GM18907 (cell line): Measurements from ENCODE around the gene TOLLIP.

Experiments used
- ATAC-seq: cut with Tn5 transposase; IDR thresholded peaks from one replicate; pipeline ENCODE4 v1.9.1; 2021; ENCODE audit warnings: mild to moderate bottlenecking, moderate library complexity; ENCODE audit not compliant: unreplicated experiment

Gene TOLLIP

DNA sequence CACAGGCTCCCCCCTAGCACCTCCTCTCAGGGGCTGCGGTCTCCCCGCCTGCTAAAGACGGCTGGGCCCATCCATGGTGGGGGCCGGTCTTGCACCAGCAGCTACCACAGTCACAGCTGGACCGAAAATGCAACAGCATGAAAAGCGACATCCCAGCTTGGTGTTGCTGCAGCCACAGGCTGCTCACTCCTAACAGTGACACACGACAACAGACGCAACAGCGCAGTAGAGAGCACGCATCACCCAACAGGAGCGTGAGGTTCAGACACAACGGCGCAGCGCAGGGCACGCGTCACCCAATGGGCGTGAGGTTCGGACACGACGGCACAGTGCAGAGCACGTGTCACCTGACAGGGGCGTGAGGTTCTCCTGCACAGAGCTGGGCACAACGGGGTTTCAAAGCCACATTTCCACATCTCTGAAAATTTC lies 24.1 kb downstream of the TOLLIP start:
- no peak for ATAC-seq

DNA sequence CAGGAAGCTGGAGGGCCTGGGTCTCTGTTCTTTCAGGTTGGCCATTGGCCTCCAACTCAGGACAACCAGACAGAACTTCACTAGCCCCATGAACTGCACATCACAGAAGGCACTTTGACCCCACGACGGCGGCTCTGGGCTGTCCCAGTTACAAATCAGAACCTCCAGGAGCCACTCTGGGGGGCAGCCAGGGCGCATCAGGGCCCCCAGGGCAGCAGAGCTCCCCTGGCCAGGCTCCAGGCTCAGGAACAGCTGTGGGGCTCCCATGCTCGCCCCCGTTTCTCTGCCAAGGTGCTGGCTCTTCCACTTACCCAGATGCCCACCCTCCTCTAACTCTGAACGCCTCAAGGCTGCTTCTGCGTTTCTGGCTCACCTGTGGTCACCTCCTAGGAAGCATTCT lies 25.5 kb downstream of the TOLLIP start:
- ATAC-seq, result no peak

DNA sequence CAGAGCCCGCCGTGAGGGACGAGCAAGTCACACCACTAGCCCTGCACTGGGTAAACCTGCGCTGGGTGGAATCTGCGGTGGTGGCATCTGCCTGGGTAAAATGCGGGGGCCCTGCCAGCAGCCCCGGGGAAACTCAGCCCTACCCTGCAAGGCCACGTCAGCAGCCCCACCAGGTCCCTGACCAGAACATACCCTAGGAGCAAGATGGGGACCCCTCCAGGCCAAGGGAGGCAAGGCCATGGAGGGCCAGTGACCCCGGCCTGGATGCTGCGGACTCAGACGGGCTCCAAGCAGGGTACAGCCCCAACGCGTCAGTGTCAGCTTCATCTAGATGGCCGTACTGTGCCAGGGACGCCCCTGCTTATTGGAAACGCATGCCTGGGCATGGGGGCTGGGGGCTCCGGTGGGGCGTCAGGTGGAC lies 26.3 kb downstream of the TOLLIP start:
- no peak for ATAC-seq

DNA sequence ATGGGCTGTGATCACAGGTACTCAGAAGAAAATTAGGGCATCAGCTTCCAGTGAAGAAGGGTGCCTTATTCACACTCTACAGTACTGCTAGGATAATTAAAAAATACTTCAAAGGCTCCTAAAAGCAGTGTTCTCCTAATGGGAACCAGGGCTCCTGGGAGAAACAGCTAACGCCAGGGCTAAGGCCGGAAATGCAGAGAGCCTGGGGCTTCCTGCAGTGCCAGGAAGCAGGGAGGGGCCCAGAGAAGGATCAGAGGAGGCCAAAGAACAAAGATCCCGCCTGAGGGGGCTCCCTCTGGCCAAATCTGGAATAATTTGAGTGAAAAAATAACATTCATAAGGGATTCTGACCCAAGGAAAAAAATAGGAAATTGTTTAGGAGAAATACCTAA lies 27.5 kb downstream of the TOLLIP start:
- no peak for ATAC-seq

DNA sequence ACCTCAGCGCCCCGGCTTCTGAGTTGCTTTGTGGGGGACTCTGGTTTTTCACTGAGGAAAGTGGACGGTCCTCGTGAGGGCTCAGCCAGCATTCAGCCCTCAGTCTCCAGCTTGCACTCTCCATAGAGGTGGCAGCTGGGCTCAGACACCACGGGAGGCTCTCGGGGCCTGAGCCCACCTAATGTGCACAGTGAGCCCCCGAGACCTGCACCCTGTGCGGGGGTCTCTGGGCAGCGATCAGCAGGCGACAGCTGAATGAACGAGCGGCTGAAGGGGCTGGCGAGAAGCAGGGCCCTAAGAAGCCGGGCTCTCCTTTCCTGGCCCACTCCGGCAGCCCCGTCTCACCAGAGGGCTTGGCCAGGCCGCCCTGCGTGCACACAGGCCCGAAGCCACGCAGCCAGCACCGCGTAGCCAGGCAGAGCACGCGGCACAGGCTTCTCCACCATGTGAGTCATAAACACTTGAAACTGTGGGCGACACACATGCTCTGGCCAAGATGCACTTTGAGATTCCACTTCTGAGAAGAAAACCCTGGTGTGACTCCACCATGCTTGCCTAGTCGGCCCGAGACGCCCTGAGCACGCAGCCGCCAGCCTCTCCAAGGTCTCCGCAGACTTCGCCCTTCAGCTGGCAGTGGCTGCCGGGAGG lies 28.0 kb downstream of the TOLLIP start:
- no peak for ATAC-seq

DNA sequence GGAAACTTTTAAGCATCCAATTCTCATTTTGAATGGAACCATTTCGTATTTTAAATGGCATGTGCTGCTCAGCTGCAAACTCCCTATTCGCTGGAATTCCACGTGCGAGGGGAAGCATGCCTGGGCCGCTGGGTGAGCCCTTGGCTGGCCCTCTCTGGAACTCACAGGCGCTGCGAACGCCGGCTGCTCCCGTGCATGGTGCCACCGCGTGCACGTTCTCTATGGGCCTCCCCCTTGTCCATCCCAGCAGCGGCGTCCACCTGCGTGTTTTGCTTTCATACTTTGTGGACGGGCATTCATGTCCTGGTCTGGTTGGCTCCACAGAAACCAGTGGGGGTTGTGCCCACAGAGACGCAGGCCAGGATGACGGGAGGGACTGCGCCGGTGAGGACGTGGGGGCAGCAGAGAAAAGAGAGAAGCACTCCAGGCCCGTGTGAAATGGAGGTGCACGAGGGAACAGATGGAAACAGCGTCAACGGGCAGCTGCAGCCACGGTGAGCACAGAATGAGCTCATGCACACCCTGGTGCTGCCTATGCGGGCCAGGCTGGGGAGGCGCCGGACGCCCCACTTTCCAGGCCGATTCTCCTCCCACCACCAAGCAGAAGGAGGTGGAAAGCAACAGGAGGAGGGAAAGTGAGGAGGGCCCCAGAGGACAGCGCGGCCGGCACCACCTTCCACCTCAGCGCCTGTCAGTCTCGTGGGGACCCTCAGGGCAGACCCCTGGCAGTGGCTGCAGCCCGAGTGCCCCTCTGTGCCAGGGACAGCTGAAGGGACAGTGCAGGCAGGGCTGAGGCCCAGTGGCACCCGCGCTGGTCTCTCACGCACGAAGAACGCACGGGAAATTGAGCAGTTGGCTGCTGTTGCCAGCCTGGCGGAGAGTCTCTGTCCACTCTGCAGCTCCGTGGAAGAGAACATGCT lies 29.1 kb downstream of the TOLLIP start:
- no peak for ATAC-seq

DNA sequence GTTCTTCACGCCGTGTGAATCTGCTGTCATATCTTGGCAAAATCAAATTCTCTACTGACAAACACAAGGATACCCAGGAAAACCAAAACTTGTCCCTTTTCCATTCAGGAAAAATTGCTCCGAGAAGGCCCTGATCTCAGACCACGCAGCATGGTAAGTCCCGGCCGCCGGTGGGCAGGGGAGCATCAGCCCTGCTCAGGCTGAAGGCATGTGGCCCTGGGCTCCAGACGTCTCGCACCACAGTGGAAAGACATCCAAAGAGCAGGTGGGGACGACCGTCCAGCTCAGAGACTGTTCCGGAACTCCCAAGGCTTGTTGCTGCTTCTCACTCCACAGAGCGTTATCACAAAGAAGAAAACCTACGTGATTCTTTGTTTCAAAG lies 29.8 kb downstream of the TOLLIP start:
- no peak for ATAC-seq

DNA sequence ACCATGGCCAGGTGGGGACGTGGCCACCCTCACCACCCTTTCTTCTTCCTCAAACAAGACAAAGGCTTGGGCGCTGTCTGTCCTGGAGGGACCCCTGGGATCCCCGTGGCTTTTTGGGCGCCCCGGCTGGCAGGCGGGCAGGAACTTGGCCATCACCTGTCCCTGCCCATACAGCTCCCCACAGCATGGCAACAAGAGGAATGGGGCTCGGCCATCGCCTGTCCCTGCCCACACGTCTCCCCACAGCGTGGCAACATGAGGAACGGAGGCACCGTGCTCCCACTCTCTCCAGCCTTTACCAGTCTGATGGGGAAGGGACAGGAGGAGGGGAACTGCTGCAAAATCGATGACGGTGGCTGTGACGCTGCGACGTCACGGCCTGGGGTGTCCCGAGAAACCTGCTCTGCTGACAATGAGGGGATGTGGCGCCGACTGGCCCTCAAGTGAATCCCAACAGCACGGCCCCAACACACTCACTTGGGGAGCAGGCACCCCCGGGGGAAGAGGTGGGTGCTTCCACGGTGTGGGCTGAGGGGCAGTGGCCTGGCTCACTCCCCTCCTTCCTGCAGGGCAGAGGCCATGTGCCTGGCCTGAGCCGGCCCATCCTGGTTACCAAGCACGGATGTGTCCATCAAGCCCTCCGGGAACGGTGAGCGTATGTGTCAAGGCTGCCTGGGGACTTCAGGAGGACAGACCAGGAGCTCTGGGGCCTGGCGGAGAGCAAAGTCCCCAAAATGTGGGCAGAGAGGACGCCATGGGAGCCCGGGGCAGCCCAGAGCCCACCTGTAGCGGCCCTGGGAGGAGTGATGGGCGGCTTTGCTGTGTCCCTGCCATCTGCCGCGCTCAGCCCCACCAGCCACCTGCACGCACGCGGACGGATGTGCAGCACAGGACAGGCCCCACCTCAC lies 30.4 kb downstream of the TOLLIP start:
- ATAC-seq, result no peak

DNA sequence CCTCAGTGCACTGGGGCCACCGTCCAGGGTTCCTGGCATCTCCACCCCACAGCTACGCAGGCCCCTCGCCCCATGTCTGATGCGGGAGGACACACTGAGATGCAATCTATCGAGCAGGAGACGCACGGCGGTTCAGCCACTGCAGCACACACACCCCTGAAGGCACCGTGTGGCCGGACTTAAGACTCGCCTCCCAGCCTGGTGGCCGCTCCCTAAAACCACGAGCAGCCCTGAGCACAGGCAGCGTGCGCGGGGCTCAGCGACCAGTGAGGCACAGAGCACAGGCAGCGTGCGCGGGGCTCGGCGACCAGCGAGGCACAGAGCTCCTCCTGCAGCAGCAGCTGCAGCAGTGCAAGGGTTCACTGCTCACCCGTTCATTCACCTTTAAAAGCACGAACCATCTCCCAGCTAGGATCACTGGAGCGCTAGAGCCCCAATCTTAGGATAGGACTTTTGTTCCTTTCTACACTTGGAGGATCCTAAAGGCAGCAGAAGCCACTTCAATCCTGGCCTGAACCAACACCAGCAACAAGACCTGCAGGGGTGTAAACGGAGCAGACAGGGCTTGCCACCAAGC lies 31.4 kb downstream of the TOLLIP start:
- ATAC-seq, result no peak

DNA sequence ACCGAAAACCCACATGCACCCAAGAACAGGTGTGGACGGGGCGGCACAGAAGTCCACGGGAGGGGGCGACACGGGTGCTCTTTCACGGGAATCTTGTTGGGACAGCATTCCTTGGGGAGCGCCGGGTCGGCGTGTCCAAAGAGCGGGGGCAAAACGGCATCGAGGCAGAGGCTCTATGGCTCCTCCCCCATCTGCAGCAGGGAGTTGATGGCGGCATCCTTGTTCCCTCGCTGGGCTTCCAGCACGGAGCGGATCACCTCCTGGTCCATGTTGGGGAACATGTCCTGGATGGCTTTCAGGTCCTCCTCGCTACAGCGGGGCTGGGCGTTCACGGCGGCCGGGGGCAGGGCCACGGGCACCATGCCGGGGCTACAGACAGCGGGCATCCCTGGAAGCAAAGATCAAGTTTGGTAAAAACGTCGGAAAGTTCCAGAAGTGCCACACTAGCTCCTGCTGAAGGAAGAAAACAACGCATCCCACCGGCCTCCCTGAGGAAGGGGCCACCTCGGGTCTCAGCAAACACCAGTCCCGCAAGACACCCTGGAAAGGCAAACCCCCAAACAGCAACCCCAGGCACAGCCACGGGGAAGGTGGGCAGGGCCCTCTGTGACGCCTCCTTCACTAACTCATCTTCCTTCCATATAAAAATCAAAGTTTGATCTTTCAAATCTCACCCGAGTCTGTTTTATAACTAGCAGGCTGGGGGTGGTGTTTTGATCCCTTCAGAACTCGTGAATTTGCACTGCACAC lies 32.4 kb downstream of the TOLLIP start:
- no peak for ATAC-seq

DNA sequence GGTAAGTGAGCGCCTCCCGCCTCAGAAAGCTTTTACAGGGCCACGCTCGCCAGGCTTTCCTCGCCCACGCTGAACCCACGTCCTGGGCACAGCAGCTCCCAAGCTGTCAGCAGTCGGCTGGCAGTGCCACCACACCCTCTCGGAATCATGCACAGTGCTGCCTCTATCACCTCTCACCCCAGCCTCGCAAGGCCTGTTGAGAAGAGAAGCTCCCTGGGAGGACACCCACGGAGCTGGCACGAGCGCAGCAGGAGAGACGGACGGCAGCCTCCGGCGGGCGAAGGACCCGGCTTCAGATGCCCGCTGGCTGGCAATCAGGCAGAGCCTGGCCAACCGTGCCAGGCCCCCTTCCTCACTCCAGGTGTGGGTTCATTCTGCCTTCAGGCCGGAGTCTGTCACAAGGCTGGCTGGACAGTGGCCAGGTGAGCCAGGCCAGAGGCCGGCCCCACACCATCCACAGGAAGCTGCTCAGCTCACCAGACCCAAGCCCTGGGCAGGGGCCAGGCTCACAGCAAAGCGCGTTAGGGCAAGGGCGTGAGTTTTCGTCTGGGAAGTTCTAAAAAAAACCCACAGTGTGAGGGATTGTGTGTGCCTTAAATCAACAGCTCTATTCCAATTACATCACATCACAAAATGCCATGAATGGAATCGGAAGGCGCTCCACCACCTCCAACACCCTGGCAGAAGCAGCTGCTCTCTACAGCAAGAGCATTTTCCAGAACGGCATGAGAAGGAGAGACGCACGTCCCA lies 33.2 kb downstream of the TOLLIP start:
- no peak for ATAC-seq

DNA sequence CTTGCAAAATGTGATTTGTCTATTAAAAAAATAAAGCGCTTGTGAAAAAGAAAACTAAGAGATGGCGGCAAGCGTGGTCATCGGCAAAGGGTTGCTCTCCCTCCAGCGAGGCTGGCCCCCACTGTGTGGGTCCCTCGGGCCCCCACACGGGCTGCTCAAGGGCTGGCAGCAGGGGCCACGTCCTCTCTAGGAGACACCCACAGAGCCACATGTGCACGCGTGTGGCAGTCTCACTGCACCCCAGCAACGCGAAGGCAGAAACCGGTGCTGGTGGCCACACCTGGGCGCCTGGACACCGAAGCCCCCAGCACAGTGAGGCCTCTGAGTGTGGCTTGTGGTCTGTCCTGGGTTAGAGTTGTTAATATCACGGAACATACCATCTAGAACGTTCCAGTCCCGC lies 34.4 kb downstream of the TOLLIP start:
- no peak for ATAC-seq

DNA sequence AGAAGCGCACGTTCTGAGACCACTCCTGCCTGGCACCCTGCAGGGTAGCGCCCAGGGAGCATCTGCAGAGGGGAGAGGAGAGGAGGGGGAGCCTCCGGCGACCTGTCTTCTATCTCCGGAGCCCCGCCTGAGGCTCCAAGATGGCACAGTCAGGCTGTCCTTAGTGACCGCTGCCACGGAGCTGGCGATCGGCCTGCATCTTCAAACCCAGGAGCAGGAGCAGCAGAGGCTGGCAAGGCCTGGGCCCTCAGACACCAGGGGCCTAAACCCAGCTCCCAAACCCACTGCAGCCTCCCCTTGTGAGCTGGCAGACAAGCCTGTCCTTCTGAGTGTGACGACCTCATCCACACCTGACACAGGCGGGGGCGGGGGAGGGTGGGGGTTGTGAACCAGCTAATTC lies 34.9 kb downstream of the TOLLIP start:
- ATAC-seq, result no peak

DNA sequence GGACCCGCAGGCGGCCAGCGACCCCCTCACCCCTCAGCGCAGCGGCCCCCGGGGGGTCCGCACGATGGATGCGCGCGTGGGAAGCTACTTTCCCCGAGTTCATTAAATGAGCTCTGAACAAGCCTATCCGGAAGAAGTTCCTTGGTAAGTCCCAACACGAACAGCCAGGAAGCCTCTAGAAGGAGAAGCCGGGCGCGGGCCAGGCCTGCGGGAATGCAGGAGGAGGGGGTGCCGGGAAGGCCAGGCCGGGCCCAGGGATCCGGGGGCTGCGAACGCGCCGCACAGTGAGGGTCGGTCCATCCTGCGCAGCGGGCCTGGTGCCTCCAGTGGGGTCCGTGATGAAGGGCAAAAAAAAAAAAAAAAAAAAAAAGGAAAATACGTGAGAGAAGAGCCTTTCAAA lies 36.9 kb downstream of the TOLLIP start:
- no peak for ATAC-seq

DNA sequence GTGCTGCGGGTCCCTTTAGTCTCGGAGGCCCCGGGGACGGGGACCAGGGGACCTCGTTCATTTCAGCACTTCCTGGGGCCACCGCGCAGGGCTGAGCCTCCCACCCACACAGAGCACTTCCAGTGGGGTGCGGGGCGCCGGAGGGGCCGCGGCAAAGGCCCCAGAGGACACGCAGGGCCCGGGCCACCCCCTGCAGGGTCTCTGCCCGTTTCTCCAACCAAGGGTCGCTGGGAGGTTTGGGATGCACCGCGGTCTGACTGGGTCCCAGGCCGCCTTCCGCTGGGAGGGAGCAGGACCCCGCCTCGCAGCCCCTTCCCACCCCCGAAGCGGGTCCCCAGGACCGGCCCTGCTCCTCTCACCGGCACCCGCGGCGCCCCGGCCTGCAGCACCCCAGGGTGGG lies 37.5 kb downstream of the TOLLIP start:
- no peak for ATAC-seq

DNA sequence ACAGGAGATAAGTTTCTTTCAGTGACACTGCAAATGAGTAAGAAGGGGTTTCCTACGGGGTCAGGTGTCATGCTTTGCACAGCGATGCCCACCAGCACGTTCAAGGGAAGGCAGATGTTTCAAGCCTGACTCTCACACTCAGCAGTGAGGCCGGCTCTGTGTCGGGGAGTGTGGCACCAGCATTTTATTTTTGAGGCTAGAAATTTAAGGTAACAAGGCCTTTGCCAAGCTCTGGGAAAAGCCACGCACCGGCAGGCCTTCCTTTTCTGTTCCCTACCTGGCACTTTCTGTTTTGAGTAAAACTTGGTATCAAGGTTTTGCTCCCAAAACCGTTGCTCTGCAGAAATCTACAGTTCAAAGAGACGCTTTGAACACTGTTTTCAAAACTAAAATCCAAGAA lies 38.0 kb downstream of the TOLLIP start:
- no peak for ATAC-seq

DNA sequence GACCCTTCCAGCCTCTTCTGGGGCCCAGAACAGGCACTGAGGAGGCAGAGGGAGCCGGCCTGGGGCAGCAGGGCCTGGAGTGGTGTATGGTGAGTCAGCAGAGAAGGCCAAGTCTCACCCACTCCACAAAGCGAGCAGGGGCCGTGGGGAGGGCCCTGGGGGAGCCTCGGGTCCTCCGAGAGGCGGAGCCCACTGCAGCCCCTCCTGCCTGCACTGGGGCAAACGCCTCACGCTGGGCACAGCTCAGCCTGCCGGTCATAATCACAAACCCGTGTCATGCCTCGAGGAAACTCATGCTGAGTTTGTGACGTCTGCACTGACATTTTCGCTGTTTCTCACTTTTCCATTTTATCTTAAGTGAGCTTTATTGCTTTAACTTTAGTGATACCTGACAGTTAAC lies 38.4 kb downstream of the TOLLIP start:
- ATAC-seq, result no peak

DNA sequence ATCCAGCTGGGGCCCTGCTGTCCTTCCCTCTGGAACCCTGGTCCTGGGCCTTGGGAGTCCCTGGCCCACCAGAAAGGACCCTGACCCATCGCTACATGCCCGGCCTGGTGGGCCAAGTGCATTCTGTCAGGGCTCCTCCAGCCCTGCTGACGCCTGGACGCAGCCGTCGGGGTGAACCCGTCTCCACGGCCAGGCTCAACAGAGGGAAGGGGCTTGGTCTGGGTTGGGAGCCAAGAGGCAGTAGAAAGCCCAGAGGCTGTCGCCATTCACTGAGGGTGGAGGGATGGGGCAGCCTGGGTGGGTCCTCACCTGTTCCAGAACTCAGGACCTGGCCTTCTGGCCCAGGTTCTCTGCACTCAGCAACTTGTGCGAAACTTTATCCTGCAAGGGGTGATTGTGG lies 39.0 kb downstream of the TOLLIP start:
- ATAC-seq, result no peak

DNA sequence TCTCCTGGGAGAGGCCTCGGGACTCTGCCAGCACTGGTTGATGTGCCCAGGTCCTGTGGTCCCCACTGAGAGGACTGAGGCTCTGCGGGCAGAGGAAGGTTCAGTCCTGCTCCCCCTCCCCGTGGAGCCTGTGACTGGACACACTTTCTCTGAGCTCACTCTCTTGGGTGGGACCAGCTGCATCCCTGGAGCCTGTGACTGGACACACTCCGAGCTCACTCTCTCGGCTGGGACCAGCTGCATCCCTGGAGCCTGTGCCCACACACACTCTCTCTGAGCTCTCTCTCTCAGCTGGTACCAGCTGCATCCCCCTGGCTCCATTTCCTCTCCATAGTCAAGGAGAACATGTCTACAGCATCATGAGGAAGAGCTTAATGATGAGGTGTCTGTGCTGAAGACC lies 39.5 kb downstream of the TOLLIP start:
- no peak for ATAC-seq
